H1 (cell line): ENCODE results near the gene SYNRG.

Experiments
- CBX5 ChIP-seq: fragments of 300-800, 300-1000 bp; sonication (generic); IDR thresholded peaks from 2 replicates; pipeline ENCODE4 v1.7.1; 2016; ENCODE audit warnings: antibody characterized with exemption, low read length, low read depth
- CHD2 ChIP-seq: IDR thresholded peaks from 2 replicates; pipeline ENCODE4 v1.6.1; 2012; ENCODE audit warnings: low read length, improper control_type of control experiment
- EP300 ChIP-seq, 2 experiments: IDR thresholded peaks; 1 replicate in 1 of 2; 2 replicates in 1 of 2; pipeline ENCODE4 v1.6.1; 2011 to 2012; ENCODE audit warnings: low read depth in 2 of 2, low read length in 2 of 2, mild to moderate bottlenecking in 2 of 2, borderline replicate concordance in 1 of 2, inconsistent platforms in 1 of 2, moderate library complexity in 1 of 2
- PHF8 ChIP-seq: fragments of 200-600 bp; sonication (generic); conservative IDR thresholded peaks from 2 replicates; pipeline ENCODE4 v1.7.1; 2012; ENCODE audit warnings: low read depth, mild to moderate bottlenecking, inconsistent platforms, low read length, moderate library complexity
- POLR2A ChIP-seq, 2 experiments: IDR thresholded peaks; 1 replicate in 1 of 2; 2 replicates in 1 of 2; pipeline ENCODE4 v1.6.1; 2011; ENCODE audit warnings: low read depth in 2 of 2, low read length in 2 of 2, mild to moderate bottlenecking in 2 of 2; ENCODE audit errors: control extremely low read depth in 1 of 2
- SIN3A ChIP-seq, 2 experiments: IDR thresholded peaks in 1 of 2; conservative IDR thresholded peaks in 1 of 2; 2 replicates each; pipeline ENCODE4 v1.6.1; 2011 to 2012; ENCODE audit warnings: low read length in 2 of 2, improper control_type of control experiment in 1 of 2, low read depth in 1 of 2, mild to moderate bottlenecking in 1 of 2
- YY1 ChIP-seq: IDR thresholded peaks from 2 replicates; pipeline ENCODE4 v1.6.1; 2011; ENCODE audit warnings: low read depth, mild to moderate bottlenecking, low read length
- TF ChIP-seq, protein P1 (sequence below), 3 experiments: IDR thresholded peaks; 1 replicate in 2 of 3; 2 replicates in 1 of 3; pipeline versions ENCODE4 v1.5.1 to v1.6.1; 2011; ENCODE audit warnings: low read length in 3 of 3, mild to moderate bottlenecking in 3 of 3, inconsistent platforms in 2 of 3, low read depth in 1 of 3, moderate library complexity in 1 of 3; ENCODE audit not compliant: insufficient read depth in 1 of 3; ENCODE audit errors: control extremely low read depth in 1 of 3
- TF ChIP-seq, protein P2 (sequence below): IDR thresholded peaks from 2 replicates; pipeline ENCODE4 v1.6.1; 2011; ENCODE audit warnings: low read length, improper control_type of control experiment
- TF ChIP-seq, protein P3 (sequence below): IDR thresholded peaks from 2 replicates; pipeline ENCODE4 v1.6.1; 2012; ENCODE audit warnings: inconsistent platforms

DNA sequence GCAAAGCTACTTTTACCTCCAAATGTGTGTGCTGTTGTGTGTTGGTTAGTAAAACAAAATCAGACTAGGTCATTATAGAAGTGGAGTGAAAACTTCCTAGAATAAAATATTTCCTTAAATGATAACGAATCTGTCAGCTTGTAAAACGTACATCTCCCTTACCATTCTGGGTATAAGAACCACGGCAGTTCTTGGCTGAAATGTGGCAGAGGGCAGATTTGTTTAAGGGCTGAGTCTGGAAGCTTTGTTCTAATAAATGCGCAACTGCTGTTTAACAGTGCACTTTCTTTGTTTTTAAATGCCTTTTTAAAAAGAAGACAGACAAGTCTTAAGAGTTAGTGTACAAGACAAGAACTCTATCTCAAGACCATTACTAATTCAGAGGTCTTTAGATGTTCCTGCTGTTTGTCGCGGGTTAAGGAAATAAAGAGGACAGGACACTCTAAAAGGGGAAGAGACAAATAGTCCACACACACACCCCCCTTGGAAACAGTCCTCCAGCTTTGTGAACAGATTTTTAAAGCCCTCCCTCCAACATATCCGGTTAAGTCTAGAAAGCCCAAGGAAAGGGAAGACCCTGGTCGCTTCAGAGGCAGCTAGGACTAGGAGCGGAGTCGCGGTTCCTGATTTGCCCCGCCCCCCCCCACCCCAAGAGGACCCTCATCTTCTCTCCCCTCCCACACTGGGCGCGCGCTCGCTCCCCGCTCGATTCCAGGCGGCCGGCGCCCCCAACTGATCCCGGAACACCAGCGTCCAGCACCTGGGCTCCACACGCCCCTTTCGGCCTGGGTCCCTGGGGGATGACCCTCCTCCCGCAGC is 658 bp downstream of the SYNRG start:
- TF ChIP-seq CBX5 (no peak), CHD2 (no peak), EP300 (IDR thresholded peaks at IDR 0.05; ENCODE audit: borderline replicate concordance in 1 of 2, low read depth in 2 of 2, low read length in 2 of 2) (no peak), POLR2A (IDR thresholded peaks at IDR 0.05; ENCODE audit: control extremely low read depth in 1 of 2, low read depth in 2 of 2, low read length in 2 of 2) (no peak), PHF8 (no peak), SIN3A (conservative IDR thresholded peaks at IDR 0.05 in 1 of 2, IDR thresholded peaks at IDR 0.05 in 1 of 2; ENCODE audit: low read depth in 1 of 2, low read length in 2 of 2) (no peak), YY1 (no peak)
- TF ChIP-seq, protein P1, sequence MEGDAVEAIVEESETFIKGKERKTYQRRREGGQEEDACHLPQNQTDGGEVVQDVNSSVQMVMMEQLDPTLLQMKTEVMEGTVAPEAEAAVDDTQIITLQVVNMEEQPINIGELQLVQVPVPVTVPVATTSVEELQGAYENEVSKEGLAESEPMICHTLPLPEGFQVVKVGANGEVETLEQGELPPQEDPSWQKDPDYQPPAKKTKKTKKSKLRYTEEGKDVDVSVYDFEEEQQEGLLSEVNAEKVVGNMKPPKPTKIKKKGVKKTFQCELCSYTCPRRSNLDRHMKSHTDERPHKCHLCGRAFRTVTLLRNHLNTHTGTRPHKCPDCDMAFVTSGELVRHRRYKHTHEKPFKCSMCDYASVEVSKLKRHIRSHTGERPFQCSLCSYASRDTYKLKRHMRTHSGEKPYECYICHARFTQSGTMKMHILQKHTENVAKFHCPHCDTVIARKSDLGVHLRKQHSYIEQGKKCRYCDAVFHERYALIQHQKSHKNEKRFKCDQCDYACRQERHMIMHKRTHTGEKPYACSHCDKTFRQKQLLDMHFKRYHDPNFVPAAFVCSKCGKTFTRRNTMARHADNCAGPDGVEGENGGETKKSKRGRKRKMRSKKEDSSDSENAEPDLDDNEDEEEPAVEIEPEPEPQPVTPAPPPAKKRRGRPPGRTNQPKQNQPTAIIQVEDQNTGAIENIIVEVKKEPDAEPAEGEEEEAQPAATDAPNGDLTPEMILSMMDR (IDR thresholded peaks at IDR 0.05; ENCODE audit: control extremely low read depth in 1 of 3, insufficient read depth in 1 of 3, low read depth in 1 of 3, low read length in 3 of 3): no peak
- TF ChIP-seq, protein P2, sequence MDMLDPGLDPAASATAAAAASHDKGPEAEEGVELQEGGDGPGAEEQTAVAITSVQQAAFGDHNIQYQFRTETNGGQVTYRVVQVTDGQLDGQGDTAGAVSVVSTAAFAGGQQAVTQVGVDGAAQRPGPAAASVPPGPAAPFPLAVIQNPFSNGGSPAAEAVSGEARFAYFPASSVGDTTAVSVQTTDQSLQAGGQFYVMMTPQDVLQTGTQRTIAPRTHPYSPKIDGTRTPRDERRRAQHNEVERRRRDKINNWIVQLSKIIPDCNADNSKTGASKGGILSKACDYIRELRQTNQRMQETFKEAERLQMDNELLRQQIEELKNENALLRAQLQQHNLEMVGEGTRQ: no peak
- TF ChIP-seq, protein P3, sequence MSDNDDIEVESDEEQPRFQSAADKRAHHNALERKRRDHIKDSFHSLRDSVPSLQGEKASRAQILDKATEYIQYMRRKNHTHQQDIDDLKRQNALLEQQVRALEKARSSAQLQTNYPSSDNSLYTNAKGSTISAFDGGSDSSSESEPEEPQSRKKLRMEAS: no peak
